ENCODE measurements around the gene SLC37A1. TPM values are rescaled to one million over a fixed set of nuclear protein-coding genes. Genes with fewer than 3 reads are reported as not detected.

The SLC37A1 gene
- total and polyA plus RNA-seq, 9 of the 15 experiments (the other 6 are each of a cell fraction or from before 2014, with no cell fraction given) = 0.06 to 3.4 (median 0.40) TPM

GRCh38 chr21:42525676-42526378 is 12.2 kb downstream of the SLC37A1 start:
- Histone ChIP-seq H3K4me2 (ENCODE audit: insufficient read depth, low read length) (no peak overlapping the region), H3K27me3 (ENCODE audit: control insufficient read depth in 2 of 2, insufficient read depth in 2 of 2, low read length in 2 of 2) (peaks cover 51 to 77% of the 10 kb centered on the region in 2 experiments), H3K9me3 (replicated peaks; ENCODE audit: control insufficient read depth, insufficient read depth, low read depth, low read length) (no peaks in the 10 kb centered on the region), H3K4me3 (no peak overlapping the region), H3K36me3 (ENCODE audit: control insufficient read depth, insufficient read depth, low read length) (no peaks in the 10 kb centered on the region), H3K4me1 (replicated peaks in 1 of 2; ENCODE audit: control insufficient read depth in 2 of 2, insufficient read depth in 2 of 2, low read length in 2 of 2) (peaks cover 0 to 5% of the 10 kb centered on the region in 2 experiments; a peak in 2 of 5 replicates), H4K20me1 (replicated peaks; ENCODE audit: control insufficient read depth, insufficient read depth, low read length) (no peaks in the 10 kb centered on the region), H3K27ac (ENCODE audit: extremely low read depth, low read depth, low read length) (no peak overlapping the region), H3K9ac (ENCODE audit: insufficient read depth in 1 of 2, low read depth in 2 of 2, low read length in 2 of 2) (no peak overlapping the region), H2AFZ (ENCODE audit: low read depth, low read length) (no peak overlapping the region), H3K79me2 (ENCODE audit: control insufficient read depth, insufficient read depth, low read length) (no peaks in the 10 kb centered on the region), H3K9me1 (ENCODE audit: control insufficient read depth, insufficient read depth, low read length) (no peaks in the 10 kb centered on the region)
- FAIRE-seq = no peak
- BruUV-seq (replicated peaks) = no TSS peak
- CTCF ChIA-PET (ENCODE audit: low intra/inter-chr PET ratio) = no interaction called here
- in situ Hi-C loops (cut with MboI) (loop anchor here (5.0 kb wide), 1 partner anchor 59 kb away; no protein-coding TSS in a partner anchor), intact Hi-C loops (cut with micrococcal nuclease) (loop anchor here (10.0 kb wide), 1 partner anchor 49 kb away; no protein-coding TSS in a partner anchor)
- 9% methylated on average over 9 of the region's 9 CpGs for WGBS (ENCODE audit: insufficient coverage, low coverage, missing lambda C conversion rate)
- no peak for DNase-seq (ENCODE audit: extremely low read depth in 1 of 4, low spot score in 3 of 4)
- no peak for ATAC-seq
- POLR2A ChIA-PET = interaction anchor here (0.7 kb wide), 1 partner anchor 341 kb away, joined by 4 read pairs; no protein-coding TSS in a partner anchor
- TF ChIP-seq MCM3 (IDR thresholded peaks at IDR 0.05) (no peak), MCM7 (IDR thresholded peaks at IDR 0.05) (no peak), HCFC1 (IDR thresholded peaks at IDR 0.05; ENCODE audit: low read depth, low read length) (no peak), FOXM1 (IDR thresholded peaks at IDR 0.05; ENCODE audit: low read depth) (no peak), FOXM1 (CRISPR knock-in tag; IDR thresholded peaks at IDR 0.05; ENCODE audit: low read depth) (no peak), MEF2A (IDR thresholded peaks at IDR 0.05; ENCODE audit: control insufficient read depth, low read depth, low read length) (no peak), L3MBTL2 (IDR thresholded peaks at IDR 0.05) (no peak)
- TF ChIP-seq, protein P1, sequence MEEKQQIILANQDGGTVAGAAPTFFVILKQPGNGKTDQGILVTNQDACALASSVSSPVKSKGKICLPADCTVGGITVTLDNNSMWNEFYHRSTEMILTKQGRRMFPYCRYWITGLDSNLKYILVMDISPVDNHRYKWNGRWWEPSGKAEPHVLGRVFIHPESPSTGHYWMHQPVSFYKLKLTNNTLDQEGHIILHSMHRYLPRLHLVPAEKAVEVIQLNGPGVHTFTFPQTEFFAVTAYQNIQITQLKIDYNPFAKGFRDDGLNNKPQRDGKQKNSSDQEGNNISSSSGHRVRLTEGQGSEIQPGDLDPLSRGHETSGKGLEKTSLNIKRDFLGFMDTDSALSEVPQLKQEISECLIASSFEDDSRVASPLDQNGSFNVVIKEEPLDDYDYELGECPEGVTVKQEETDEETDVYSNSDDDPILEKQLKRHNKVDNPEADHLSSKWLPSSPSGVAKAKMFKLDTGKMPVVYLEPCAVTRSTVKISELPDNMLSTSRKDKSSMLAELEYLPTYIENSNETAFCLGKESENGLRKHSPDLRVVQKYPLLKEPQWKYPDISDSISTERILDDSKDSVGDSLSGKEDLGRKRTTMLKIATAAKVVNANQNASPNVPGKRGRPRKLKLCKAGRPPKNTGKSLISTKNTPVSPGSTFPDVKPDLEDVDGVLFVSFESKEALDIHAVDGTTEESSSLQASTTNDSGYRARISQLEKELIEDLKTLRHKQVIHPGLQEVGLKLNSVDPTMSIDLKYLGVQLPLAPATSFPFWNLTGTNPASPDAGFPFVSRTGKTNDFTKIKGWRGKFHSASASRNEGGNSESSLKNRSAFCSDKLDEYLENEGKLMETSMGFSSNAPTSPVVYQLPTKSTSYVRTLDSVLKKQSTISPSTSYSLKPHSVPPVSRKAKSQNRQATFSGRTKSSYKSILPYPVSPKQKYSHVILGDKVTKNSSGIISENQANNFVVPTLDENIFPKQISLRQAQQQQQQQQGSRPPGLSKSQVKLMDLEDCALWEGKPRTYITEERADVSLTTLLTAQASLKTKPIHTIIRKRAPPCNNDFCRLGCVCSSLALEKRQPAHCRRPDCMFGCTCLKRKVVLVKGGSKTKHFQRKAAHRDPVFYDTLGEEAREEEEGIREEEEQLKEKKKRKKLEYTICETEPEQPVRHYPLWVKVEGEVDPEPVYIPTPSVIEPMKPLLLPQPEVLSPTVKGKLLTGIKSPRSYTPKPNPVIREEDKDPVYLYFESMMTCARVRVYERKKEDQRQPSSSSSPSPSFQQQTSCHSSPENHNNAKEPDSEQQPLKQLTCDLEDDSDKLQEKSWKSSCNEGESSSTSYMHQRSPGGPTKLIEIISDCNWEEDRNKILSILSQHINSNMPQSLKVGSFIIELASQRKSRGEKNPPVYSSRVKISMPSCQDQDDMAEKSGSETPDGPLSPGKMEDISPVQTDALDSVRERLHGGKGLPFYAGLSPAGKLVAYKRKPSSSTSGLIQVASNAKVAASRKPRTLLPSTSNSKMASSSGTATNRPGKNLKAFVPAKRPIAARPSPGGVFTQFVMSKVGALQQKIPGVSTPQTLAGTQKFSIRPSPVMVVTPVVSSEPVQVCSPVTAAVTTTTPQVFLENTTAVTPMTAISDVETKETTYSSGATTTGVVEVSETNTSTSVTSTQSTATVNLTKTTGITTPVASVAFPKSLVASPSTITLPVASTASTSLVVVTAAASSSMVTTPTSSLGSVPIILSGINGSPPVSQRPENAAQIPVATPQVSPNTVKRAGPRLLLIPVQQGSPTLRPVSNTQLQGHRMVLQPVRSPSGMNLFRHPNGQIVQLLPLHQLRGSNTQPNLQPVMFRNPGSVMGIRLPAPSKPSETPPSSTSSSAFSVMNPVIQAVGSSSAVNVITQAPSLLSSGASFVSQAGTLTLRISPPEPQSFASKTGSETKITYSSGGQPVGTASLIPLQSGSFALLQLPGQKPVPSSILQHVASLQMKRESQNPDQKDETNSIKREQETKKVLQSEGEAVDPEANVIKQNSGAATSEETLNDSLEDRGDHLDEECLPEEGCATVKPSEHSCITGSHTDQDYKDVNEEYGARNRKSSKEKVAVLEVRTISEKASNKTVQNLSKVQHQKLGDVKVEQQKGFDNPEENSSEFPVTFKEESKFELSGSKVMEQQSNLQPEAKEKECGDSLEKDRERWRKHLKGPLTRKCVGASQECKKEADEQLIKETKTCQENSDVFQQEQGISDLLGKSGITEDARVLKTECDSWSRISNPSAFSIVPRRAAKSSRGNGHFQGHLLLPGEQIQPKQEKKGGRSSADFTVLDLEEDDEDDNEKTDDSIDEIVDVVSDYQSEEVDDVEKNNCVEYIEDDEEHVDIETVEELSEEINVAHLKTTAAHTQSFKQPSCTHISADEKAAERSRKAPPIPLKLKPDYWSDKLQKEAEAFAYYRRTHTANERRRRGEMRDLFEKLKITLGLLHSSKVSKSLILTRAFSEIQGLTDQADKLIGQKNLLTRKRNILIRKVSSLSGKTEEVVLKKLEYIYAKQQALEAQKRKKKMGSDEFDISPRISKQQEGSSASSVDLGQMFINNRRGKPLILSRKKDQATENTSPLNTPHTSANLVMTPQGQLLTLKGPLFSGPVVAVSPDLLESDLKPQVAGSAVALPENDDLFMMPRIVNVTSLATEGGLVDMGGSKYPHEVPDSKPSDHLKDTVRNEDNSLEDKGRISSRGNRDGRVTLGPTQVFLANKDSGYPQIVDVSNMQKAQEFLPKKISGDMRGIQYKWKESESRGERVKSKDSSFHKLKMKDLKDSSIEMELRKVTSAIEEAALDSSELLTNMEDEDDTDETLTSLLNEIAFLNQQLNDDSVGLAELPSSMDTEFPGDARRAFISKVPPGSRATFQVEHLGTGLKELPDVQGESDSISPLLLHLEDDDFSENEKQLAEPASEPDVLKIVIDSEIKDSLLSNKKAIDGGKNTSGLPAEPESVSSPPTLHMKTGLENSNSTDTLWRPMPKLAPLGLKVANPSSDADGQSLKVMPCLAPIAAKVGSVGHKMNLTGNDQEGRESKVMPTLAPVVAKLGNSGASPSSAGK (IDR thresholded peaks at IDR 0.05) = no peak
- TF ChIP-seq, protein P2, sequence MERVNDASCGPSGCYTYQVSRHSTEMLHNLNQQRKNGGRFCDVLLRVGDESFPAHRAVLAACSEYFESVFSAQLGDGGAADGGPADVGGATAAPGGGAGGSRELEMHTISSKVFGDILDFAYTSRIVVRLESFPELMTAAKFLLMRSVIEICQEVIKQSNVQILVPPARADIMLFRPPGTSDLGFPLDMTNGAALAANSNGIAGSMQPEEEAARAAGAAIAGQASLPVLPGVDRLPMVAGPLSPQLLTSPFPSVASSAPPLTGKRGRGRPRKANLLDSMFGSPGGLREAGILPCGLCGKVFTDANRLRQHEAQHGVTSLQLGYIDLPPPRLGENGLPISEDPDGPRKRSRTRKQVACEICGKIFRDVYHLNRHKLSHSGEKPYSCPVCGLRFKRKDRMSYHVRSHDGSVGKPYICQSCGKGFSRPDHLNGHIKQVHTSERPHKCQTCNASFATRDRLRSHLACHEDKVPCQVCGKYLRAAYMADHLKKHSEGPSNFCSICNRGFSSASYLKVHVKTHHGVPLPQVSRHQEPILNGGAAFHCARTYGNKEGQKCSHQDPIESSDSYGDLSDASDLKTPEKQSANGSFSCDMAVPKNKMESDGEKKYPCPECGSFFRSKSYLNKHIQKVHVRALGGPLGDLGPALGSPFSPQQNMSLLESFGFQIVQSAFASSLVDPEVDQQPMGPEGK (CRISPR knock-in tag; IDR thresholded peaks at IDR 0.05; ENCODE audit: borderline replicate concordance) = no peak

All from K562 (cell line).